ENCODE data around the gene CENPB. TPM values are rescaled to one million over a fixed set of nuclear protein-coding genes. Genes with fewer than 3 reads are reported as not detected.

The CENPB gene
- total and polyA plus RNA-seq, 2 of the 4 experiments (the other 2 are of a cell fraction) = 45.7 to 59.1 TPM

GRCh38 chr20:3766422-3767109 lies 20.0 kb downstream of the CENPB start:
- H3K4me3 ChIP-seq (ENCODE audit: insufficient read depth, low read depth, low read length) = peak overlapping the region; percentile 63
- H3K4me1 ChIP-seq (ENCODE audit: control insufficient read depth, insufficient read depth, low read length) = peaks cover 11% of the 10 kb centered on the region
- ATAC-seq (ENCODE audit: low read depth) (no peak), DNase-seq (no peak)
- H3K23ac ChIP-seq (ENCODE audit: low read depth, low read length) = peak overlapping the region; percentile 68; the same call in 1 of the 2 replicates
- peak overlapping the region; percentile 99 for H3K4me2 ChIP-seq (ENCODE audit: low read depth, low read length)
- no peaks in the 10 kb centered on the region for H3K9me3 ChIP-seq (ENCODE audit: control insufficient read depth, insufficient read depth, low read length)
- peak overlapping the region; percentile 94 for H2AK9ac ChIP-seq (replicated peaks; ENCODE audit: low read depth, low read length, poor library complexity)
- no peak overlapping the region for H3K18ac ChIP-seq (ENCODE audit: low read depth, low read length)
- no peaks in the 10 kb centered on the region for H3K36me3 ChIP-seq (ENCODE audit: control insufficient read depth, insufficient read depth, low read length)
- TF ChIP-seq RAD21 (IDR thresholded peaks at IDR 0.05; ENCODE audit: low read length) = no peak
- TF ChIP-seq CHD1 (IDR thresholded peaks at IDR 0.05; ENCODE audit: low read depth, low read length) = no peak
- TF ChIP-seq, protein P1, sequence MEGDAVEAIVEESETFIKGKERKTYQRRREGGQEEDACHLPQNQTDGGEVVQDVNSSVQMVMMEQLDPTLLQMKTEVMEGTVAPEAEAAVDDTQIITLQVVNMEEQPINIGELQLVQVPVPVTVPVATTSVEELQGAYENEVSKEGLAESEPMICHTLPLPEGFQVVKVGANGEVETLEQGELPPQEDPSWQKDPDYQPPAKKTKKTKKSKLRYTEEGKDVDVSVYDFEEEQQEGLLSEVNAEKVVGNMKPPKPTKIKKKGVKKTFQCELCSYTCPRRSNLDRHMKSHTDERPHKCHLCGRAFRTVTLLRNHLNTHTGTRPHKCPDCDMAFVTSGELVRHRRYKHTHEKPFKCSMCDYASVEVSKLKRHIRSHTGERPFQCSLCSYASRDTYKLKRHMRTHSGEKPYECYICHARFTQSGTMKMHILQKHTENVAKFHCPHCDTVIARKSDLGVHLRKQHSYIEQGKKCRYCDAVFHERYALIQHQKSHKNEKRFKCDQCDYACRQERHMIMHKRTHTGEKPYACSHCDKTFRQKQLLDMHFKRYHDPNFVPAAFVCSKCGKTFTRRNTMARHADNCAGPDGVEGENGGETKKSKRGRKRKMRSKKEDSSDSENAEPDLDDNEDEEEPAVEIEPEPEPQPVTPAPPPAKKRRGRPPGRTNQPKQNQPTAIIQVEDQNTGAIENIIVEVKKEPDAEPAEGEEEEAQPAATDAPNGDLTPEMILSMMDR (conservative IDR thresholded peaks at IDR 0.05; ENCODE audit: low read depth, low read length) = no peak
- TF ChIP-seq NFE2L2 (IDR thresholded peaks at IDR 0.05; ENCODE audit: low read depth, low read length) = no peak
- TF ChIP-seq MAZ (IDR thresholded peaks at IDR 0.05; ENCODE audit: borderline replicate concordance, low read depth, low read length) = no peak
- no peak for TF ChIP-seq MXI1 (IDR thresholded peaks at IDR 0.05; ENCODE audit: borderline replicate concordance, low read depth, low read length)
- H2BK120ac ChIP-seq (ENCODE audit: low read depth, low read length) = no peak overlapping the region
- peak overlapping the region; percentile 31 to 39; a peak in 2 of 4 replicates for H4K8ac ChIP-seq (ENCODE audit: low read depth in 2 of 2, low read length in 2 of 2)
- no peak overlapping the region; the same call in 1 of the 2 replicates for H3K14ac ChIP-seq (replicated peaks; ENCODE audit: low read depth, low read length)
- no peak overlapping the region for H3K27ac ChIP-seq (ENCODE audit: insufficient read depth, low read length)
- no peak overlapping the region for H4K91ac ChIP-seq (ENCODE audit: insufficient read depth, low read depth, low read length)
- H2BK20ac ChIP-seq (ENCODE audit: low read depth, low read length) = no peak overlapping the region
- no peak overlapping the region for H2BK15ac ChIP-seq (ENCODE audit: low read depth, low read length)
- H3K9me1 ChIP-seq (ENCODE audit: insufficient read depth, low read length) = no peaks in the 10 kb centered on the region; the same call in 1 of the 2 replicates
- peak overlapping the region; percentile 47 for H3K4ac ChIP-seq (ENCODE audit: low read depth, low read length)
- BruUV-seq (replicated peaks) = no TSS peak
- H3K56ac ChIP-seq (ENCODE audit: extremely low read depth, insufficient read depth, low read length) = no peak overlapping the region
- intact Hi-C loops (cut with micrococcal nuclease) (loop anchor here (5.0 kb wide), 1 partner anchor 89 kb away; no protein-coding TSS in a partner anchor), dilution Hi-C loops (cut with HindIII; ENCODE audit: low sequenced_read_pairs, unreplicated experiment) (no loop called here), in situ Hi-C loops (cut with MboI; ENCODE audit: low sequenced_read_pairs) (no loop called here)
- H2BK5ac ChIP-seq (ENCODE audit: low read depth, low read length, poor library complexity, severe bottlenecking) = no peak overlapping the region
- peak overlapping the region; percentile 96 for H2AFZ ChIP-seq (replicated peaks; ENCODE audit: low read length, poor library complexity)
- H3K27me3 ChIP-seq (ENCODE audit: control insufficient read depth, insufficient read depth, low read length) = no peaks in the 10 kb centered on the region
- H3K9ac ChIP-seq (ENCODE audit: low read depth, low read length) = peak overlapping the region; percentile 71
- peaks cover 15 to 30% of the 10 kb centered on the region in 2 experiments for H3K79me1 ChIP-seq (ENCODE audit: low read depth in 1 of 2, low read length in 2 of 2)
- no peaks in the 10 kb centered on the region; the same call in 1 of the 2 replicates for H4K20me1 ChIP-seq (ENCODE audit: insufficient read depth, low read length)
- H4K5ac ChIP-seq (ENCODE audit: low read depth, low read length) = no peak overlapping the region
- ChIA-PET CTCF (no interaction called here), POLR2A (ENCODE audit: unreplicated experiment) (no interaction called here)
- H2AK5ac ChIP-seq (ENCODE audit: low read depth, low read length) = peak overlapping the region; percentile 76; the same call in 1 of the 2 replicates
- no CpG with 5 or more reads among the region's 9 CpGs for WGBS, 2 experiments (ENCODE audit: extremely low coverage in 2 of 2, insufficient read length in 1 of 2)

Data from IMR-90 (cell line).